Uterus (tissue), 2 donors: ENCODE data around the gene GRM8.

Source experiments
- CTCF ChIP-seq, 4 experiments: fragments of 200-600 bp in 2 of 4; fragments of 450-650 bp in 2 of 4; sonication (generic) in 2 of 4; IDR thresholded peaks; one replicate each; pipeline ENCODE4 v1.5.1; 2016 to 2019; ENCODE audit warnings: antibody characterized with exemption in 4 of 4, mild to moderate bottlenecking in 2 of 4, moderate library complexity in 1 of 4
- POLR2A ChIP-seq, 2 donors: fragments of 450-650 bp; IDR thresholded peaks; one replicate each; pipeline ENCODE4 v1.6.1; 2016; ENCODE audit warnings: antibody characterized with exemption in 2 of 2, mild to moderate bottlenecking in 1 of 2, moderate library complexity in 1 of 2

GRCh38 chr7:126472825-126473224 lies 779.9 kb downstream of the GRM8 start:
- TF ChIP-seq CTCF (IDR thresholded peaks at IDR 0.05) (no peak), POLR2A (IDR thresholded peaks at IDR 0.05) (no peak)
